H9 (cell line): ENCODE results near the gene KIF16B. TPM values are rescaled to one million over a fixed set of nuclear protein-coding genes. Genes with fewer than 3 reads are reported as not detected.

Source experiments
- DNase-seq: peaks from one replicate; pipeline ENCODE4 v3.0.0-alpha.2; 2017
- H2AFZ ChIP-seq: one replicate; pipeline ENCODE4 v1.6.1; 2013; ENCODE audit warnings: mild to moderate bottlenecking, low read length, control low read depth, moderate library complexity
- H2AK5ac ChIP-seq: 2 replicates; pipeline ENCODE4 v1.6.1; 2013; ENCODE audit warnings: low read length, control low read depth, mixed read lengths; ENCODE audit not compliant: insufficient read length
- H2BK120ac ChIP-seq: one replicate; pipeline ENCODE4 v1.6.1; 2013; ENCODE audit warnings: low read depth, mild to moderate bottlenecking, low read length, control low read depth, inconsistent platforms; ENCODE audit not compliant: poor library complexity, severe bottlenecking
- H2BK12ac ChIP-seq: 2 replicates; pipeline ENCODE4 v1.6.1; 2013; ENCODE audit warnings: low read length, control low read depth, mixed read lengths, low read depth; ENCODE audit not compliant: insufficient read length
- H2BK15ac ChIP-seq: 2 replicates; pipeline ENCODE4 v1.6.1; 2013; ENCODE audit warnings: low read depth, low read length, control low read depth
- H2BK20ac ChIP-seq: one replicate; pipeline ENCODE4 v1.6.1; 2013; ENCODE audit warnings: low read depth, mild to moderate bottlenecking, low read length, control low read depth, inconsistent platforms; ENCODE audit not compliant: poor library complexity, severe bottlenecking
- H2BK5ac ChIP-seq: 2 replicates; pipeline ENCODE4 v1.6.1; 2013; ENCODE audit warnings: low read length, control low read depth, mixed read lengths; ENCODE audit not compliant: insufficient read length
- H3K14ac ChIP-seq: 2 replicates; pipeline ENCODE4 v1.6.1; 2013; ENCODE audit warnings: low read length, control low read depth; ENCODE audit not compliant: insufficient read depth
- H3K18ac ChIP-seq: 2 replicates; pipeline ENCODE4 v1.6.1; 2013; ENCODE audit warnings: low read depth, mild to moderate bottlenecking, mixed read lengths, low read length, control low read depth; ENCODE audit not compliant: insufficient read length
- H3K23ac ChIP-seq: 2 replicates; pipeline ENCODE4 v1.6.1; 2013; ENCODE audit warnings: low read length, control low read depth, mixed read lengths, low read depth; ENCODE audit not compliant: insufficient read length
- H3K23me2 ChIP-seq: 2 replicates; pipeline ENCODE4 v1.6.1; 2013; ENCODE audit warnings: low read depth, mild to moderate bottlenecking, mixed read lengths, low read length, control low read depth; ENCODE audit not compliant: insufficient read length, poor library complexity, severe bottlenecking
- H3K27ac ChIP-seq: 2 replicates; pipeline ENCODE4 v1.5.1; 2013; ENCODE audit warnings: low read length, control low read depth, mixed read lengths, low read depth; ENCODE audit not compliant: insufficient read length
- H3K27me3 ChIP-seq: 2 replicates; pipeline ENCODE4 v1.6.1; 2013; ENCODE audit warnings: low read length, control low read depth, inconsistent platforms; ENCODE audit not compliant: insufficient read depth
- H3K4ac ChIP-seq: 2 replicates; pipeline ENCODE4 v1.6.1; 2013; ENCODE audit warnings: low read depth, mild to moderate bottlenecking, control low read depth, inconsistent platforms, low read length, moderate library complexity
- H3K4me1 ChIP-seq: 2 replicates; pipeline ENCODE4 v1.6.1; 2013; ENCODE audit warnings: low read length, control low read depth, inconsistent platforms; ENCODE audit not compliant: insufficient read depth
- H3K4me2 ChIP-seq: 2 replicates; pipeline ENCODE4 v1.6.1; 2013; ENCODE audit warnings: low read length, control low read depth, mixed read lengths; ENCODE audit not compliant: insufficient read length, insufficient read depth
- H3K56ac ChIP-seq: 2 replicates; pipeline ENCODE4 v1.6.1; 2013; ENCODE audit warnings: low read depth, mild to moderate bottlenecking, mixed read lengths, low read length, control low read depth; ENCODE audit not compliant: insufficient read length
- H3K79me1 ChIP-seq: 2 replicates; pipeline ENCODE4 v1.6.1; 2013; ENCODE audit warnings: low read depth, mild to moderate bottlenecking, moderate library complexity, low read length, control low read depth, inconsistent platforms; ENCODE audit not compliant: insufficient read depth, poor library complexity, severe bottlenecking
- H3K79me2 ChIP-seq: 2 replicates; pipeline ENCODE4 v1.6.1; 2013; ENCODE audit warnings: low read length, control low read depth, inconsistent platforms; ENCODE audit not compliant: insufficient read depth
- H3K9ac ChIP-seq: 2 replicates; pipeline ENCODE4 v1.6.1; 2013; ENCODE audit warnings: low read length, control low read depth, mixed read lengths; ENCODE audit not compliant: insufficient read length; ENCODE audit errors: extremely low read depth
- H3K9me3 ChIP-seq: one replicate; pipeline ENCODE4 v1.6.1; 2013; ENCODE audit warnings: low read depth, low read length, inconsistent platforms; ENCODE audit not compliant: control insufficient read depth
- H3T11ph ChIP-seq: one replicate; pipeline ENCODE4 v1.6.1; 2013; ENCODE audit warnings: mild to moderate bottlenecking, low read length, control low read depth, inconsistent platforms
- H4K20me1 ChIP-seq: one replicate; pipeline ENCODE4 v1.6.1; 2013; ENCODE audit not compliant: control insufficient read depth, insufficient read length, insufficient read depth
- H4K5ac ChIP-seq: 2 replicates; pipeline ENCODE4 v1.6.1; 2013; ENCODE audit warnings: low read depth, mild to moderate bottlenecking, mixed read lengths, low read length, control low read depth; ENCODE audit not compliant: insufficient read length
- H4K8ac ChIP-seq: replicated peaks from 2 replicates; pipeline ENCODE4 v1.6.1; 2013; ENCODE audit warnings: low read length, control low read depth, mixed read lengths, low read depth; ENCODE audit not compliant: insufficient read length
- H4K91ac ChIP-seq: 2 replicates; pipeline ENCODE4 v1.6.1; 2013; ENCODE audit warnings: low read depth, mild to moderate bottlenecking, moderate library complexity, mixed read lengths, low read length, control low read depth; ENCODE audit not compliant: insufficient read length
- H3K27ac Mint-ChIP-seq, 3 experiments: 2 replicates in 2 of 3; 3 replicates in 1 of 3; pipeline ENCODE4 v1.8.0; 2020 to 2021; ENCODE audit warnings: mixed read lengths in 3 of 3, mild to moderate bottlenecking in 1 of 3, moderate library complexity in 1 of 3
- H3K27me3 Mint-ChIP-seq: 2 replicates; pipeline ENCODE4 v1.8.0; 2021; ENCODE audit warnings: low read depth, mild to moderate bottlenecking, moderate library complexity, mixed read lengths
- H3K36me3 Mint-ChIP-seq, 3 experiments: 2 replicates in 2 of 3; 3 replicates in 1 of 3; pipeline ENCODE4 v1.8.0; 2020 to 2021; ENCODE audit warnings: low read depth in 3 of 3, mixed read lengths in 3 of 3; ENCODE audit not compliant: insufficient read depth in 1 of 3
- H3K4me1 Mint-ChIP-seq, 2 experiments: 2 replicates each; pipeline ENCODE4 v1.8.0; 2020; ENCODE audit warnings: mixed read lengths in 2 of 2
- H3K4me3 Mint-ChIP-seq, 2 experiments: 2 replicates in 1 of 2; 3 replicates in 1 of 2; pipeline ENCODE4 v1.8.0; 2020 to 2021; ENCODE audit warnings: mild to moderate bottlenecking in 2 of 2, mixed read lengths in 2 of 2, moderate library complexity in 1 of 2
- H3K9me3 Mint-ChIP-seq, 2 experiments: 2 replicates in 1 of 2; 3 replicates in 1 of 2; pipeline ENCODE4 v1.8.0; 2020; ENCODE audit warnings: mild to moderate bottlenecking in 2 of 2, mixed read lengths in 2 of 2, moderate library complexity in 1 of 2
- WGBS: extraction: QIAGEN DNeasy Blood & Tissue Kit; methylation state at CpG from one replicate; pipeline ENCODE4 v1.1.7; 2013; ENCODE audit warnings: missing lambda C conversion rate, low lambda C conversion rate, mixed read lengths; ENCODE audit not compliant: insufficient read length; ENCODE audit errors: extremely low coverage; 5-methylcytosine and 5-hydroxymethylcytosine counted together
- total RNA-seq: library from RNA; stranded (reverse); gene quantifications from 2 replicates; pipeline ENCODE4 v1.2.1, GENCODE V29; 2021
- TF ChIP-seq, protein P1 (sequence below): fragments of 200-600 bp; sonication (generic); conservative IDR thresholded peaks from 3 replicates; pipeline ENCODE4 v1.8.0; 2021; ENCODE audit warnings: antibody characterized with exemption, mild to moderate bottlenecking

The KIF16B gene
- total RNA-seq, 1 experiment from 2014 or later: 7.4 TPM

DNA sequence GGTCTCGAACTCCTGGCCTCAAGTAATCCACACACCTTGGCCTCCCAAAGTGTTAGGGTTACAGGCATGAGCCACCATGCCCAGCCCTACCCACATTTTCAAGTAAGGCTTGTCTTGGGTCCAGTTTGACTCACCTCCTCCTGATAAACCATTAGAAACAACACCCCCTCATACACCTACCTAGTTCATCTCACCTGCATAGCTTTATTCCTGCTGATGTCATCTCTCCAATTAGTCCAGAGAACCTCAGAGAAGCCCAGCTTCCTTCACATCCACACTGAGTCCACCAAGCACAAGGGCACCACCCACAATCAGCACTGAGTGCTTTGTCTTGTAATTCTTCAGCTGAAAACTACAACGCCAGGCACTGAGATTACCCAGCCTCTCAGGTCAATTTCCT lies 35.3 kb downstream of the KIF16B start:
- Histone ChIP-seq H4K5ac (no peak overlapping the region), H3K56ac (no peak overlapping the region), H3T11ph (no peak overlapping the region), H2AK5ac (no peak overlapping the region), H4K20me1 (no peaks in the 10 kb centered on the region), H3K14ac (no peak overlapping the region), H3K4me2 (no peak overlapping the region), H3K23ac (no peak overlapping the region), H3K9ac (no peak overlapping the region), H3K79me1 (peaks cover 3% of the 10 kb centered on the region), H3K18ac (no peak overlapping the region), H3K27me3 (no peaks in the 10 kb centered on the region), H3K79me2 (no peaks in the 10 kb centered on the region), H2AFZ (no peak overlapping the region), H4K91ac (no peak overlapping the region), H2BK20ac (no peak overlapping the region), H2BK12ac (no peak overlapping the region), H4K8ac (no peak overlapping the region), H3K27ac (no peak overlapping the region), H3K23me2 (no peaks in the 10 kb centered on the region), H3K4ac (no peak overlapping the region), H2BK15ac (no peak overlapping the region), H3K4me1 (no peaks in the 10 kb centered on the region; the same call in 1 of the 2 replicates), H2BK5ac (no peak overlapping the region), H2BK120ac (no peak overlapping the region), H3K9me3 (no peaks in the 10 kb centered on the region)
- Mint-ChIP-seq H3K4me3 (no peak overlapping the region), H3K4me1 (peaks cover 0 to 14% of the 10 kb centered on the region in 2 experiments; a peak in 3 of 4 replicates), H3K27ac (peak overlapping the region in 1 of 3 experiments; percentile 22; a peak in 1 of 7 replicates), H3K9me3 (no peaks in the 10 kb centered on the region), H3K27me3 (no peaks in the 10 kb centered on the region), H3K36me3 (0 out of 7 replicates have a peak, but pooled peaks cover 0 to 2% (median 0%) of the 10 kb centered on the region in 3 experiments)
- no CpG with 5 or more reads among the region's 2 CpGs for WGBS
- TF ChIP-seq, protein P1, sequence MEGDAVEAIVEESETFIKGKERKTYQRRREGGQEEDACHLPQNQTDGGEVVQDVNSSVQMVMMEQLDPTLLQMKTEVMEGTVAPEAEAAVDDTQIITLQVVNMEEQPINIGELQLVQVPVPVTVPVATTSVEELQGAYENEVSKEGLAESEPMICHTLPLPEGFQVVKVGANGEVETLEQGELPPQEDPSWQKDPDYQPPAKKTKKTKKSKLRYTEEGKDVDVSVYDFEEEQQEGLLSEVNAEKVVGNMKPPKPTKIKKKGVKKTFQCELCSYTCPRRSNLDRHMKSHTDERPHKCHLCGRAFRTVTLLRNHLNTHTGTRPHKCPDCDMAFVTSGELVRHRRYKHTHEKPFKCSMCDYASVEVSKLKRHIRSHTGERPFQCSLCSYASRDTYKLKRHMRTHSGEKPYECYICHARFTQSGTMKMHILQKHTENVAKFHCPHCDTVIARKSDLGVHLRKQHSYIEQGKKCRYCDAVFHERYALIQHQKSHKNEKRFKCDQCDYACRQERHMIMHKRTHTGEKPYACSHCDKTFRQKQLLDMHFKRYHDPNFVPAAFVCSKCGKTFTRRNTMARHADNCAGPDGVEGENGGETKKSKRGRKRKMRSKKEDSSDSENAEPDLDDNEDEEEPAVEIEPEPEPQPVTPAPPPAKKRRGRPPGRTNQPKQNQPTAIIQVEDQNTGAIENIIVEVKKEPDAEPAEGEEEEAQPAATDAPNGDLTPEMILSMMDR: no peak
- DNase-seq: no peak
